WERI-Rb-1 (cell line): ENCODE data around the gene LPCAT1.
"Not testable (repeated sequence)": the region's sequence is repeated elsewhere in the genome, so short reads cannot be mapped to it uniquely, and the experiment has no call there.

Experiments used
- DNase-seq: peaks from one replicate; pipeline ENCODE4 v3.0.0-alpha.2; 2020
- H3K27ac ChIP-seq: fragments of 250-450 bp; sonication (Bioruptor Pico); 2 replicates; pipeline ENCODE4 v1.5.1; 2020; ENCODE audit warnings: mild to moderate bottlenecking, moderate library complexity
- H3K27me3 ChIP-seq: fragments of 250-450 bp; sonication (Bioruptor Pico); 2 replicates; pipeline ENCODE4 v1.5.1; 2021; ENCODE audit warnings: mild to moderate bottlenecking, low read depth, moderate library complexity; ENCODE audit not compliant: insufficient read depth, severe bottlenecking
- H3K36me3 ChIP-seq: fragments of 250-450 bp; sonication (Bioruptor Pico); 2 replicates; pipeline ENCODE4 v1.5.1; 2020; ENCODE audit warnings: mild to moderate bottlenecking, moderate library complexity
- H3K4me3 ChIP-seq: 2 replicates; pipeline ENCODE4 v1.5.1; 2011; ENCODE audit warnings: low read depth, mild to moderate bottlenecking, control low read depth, low read length
- H3K9me3 ChIP-seq: fragments of 250-450 bp; sonication (Bioruptor Pico); 2 replicates; pipeline ENCODE4 v1.5.1; 2021; ENCODE audit warnings: mild to moderate bottlenecking, moderate library complexity; ENCODE audit not compliant: severe bottlenecking
- TF ChIP-seq, protein P1 (sequence below): IDR thresholded peaks from 2 replicates; pipeline ENCODE4 v1.5.1; 2011; ENCODE audit warnings: low read depth, mild to moderate bottlenecking, control low read depth, inconsistent platforms, low read length

Gene LPCAT1

DNA sequence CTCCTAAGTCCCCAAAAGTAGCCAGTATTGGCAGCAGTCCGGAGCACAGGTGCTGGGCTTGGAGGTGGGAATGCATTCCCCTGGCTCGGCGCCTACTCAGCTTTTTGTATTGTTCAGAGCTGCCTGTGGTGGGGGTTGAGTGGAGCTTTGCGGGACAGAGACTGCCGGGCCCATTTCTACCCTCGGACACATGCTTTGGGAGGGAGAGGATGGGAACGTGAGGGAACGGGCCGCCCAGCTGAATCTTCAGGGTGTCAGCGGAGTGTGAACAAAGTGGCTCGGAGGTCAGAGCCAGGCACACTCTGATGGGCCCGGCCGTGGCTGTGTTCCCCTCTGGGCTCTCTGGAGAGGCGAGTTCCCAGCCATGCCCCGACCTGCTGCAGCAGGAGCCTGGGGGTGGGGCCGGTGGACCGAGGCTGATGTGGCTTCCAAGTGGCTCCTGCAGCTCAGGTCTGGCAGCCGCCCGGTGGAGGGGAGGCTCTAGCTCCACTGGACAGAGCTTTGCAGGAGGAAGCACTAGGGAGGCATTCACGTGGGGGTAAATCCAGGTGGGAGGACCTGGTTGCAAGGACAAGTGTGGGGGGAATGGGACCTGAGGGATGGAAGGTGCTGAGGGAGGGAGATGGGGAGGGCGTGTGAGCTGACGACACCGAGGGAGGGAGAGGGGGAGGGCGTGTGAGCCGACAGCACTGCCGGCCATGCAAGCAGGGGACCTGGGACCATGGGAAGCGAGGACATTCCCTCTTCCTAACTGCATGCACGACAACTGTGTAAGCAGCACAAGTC, 47.4 kb downstream of the LPCAT1 start:
- no peak overlapping the region for H3K27ac ChIP-seq
- H3K4me3 ChIP-seq, result no peak overlapping the region
- peaks cover 70% of the 10 kb centered on the region for H3K36me3 ChIP-seq
- H3K27me3 ChIP-seq, result no peaks in the 10 kb centered on the region
- no peak for DNase-seq
- TF ChIP-seq, protein P1, sequence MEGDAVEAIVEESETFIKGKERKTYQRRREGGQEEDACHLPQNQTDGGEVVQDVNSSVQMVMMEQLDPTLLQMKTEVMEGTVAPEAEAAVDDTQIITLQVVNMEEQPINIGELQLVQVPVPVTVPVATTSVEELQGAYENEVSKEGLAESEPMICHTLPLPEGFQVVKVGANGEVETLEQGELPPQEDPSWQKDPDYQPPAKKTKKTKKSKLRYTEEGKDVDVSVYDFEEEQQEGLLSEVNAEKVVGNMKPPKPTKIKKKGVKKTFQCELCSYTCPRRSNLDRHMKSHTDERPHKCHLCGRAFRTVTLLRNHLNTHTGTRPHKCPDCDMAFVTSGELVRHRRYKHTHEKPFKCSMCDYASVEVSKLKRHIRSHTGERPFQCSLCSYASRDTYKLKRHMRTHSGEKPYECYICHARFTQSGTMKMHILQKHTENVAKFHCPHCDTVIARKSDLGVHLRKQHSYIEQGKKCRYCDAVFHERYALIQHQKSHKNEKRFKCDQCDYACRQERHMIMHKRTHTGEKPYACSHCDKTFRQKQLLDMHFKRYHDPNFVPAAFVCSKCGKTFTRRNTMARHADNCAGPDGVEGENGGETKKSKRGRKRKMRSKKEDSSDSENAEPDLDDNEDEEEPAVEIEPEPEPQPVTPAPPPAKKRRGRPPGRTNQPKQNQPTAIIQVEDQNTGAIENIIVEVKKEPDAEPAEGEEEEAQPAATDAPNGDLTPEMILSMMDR, result no peak
- no peaks in the 10 kb centered on the region for H3K9me3 ChIP-seq

GRCh38 chr5:1475544-1475900, 48.2 kb downstream of the LPCAT1 start:
- H3K4me3 ChIP-seq, H3K27ac ChIP-seq, DNase-seq, H3K27me3 ChIP-seq, H3K9me3 ChIP-seq: not testable (repeated sequence)
- H3K36me3 ChIP-seq, result peaks cover 78% of the 10 kb centered on the region

- Histone ChIP-seq H3K27me3 (no peaks in the 10 kb centered on the region), H3K4me3 (no peak overlapping the region), H3K9me3 (no peaks in the 10 kb centered on the region), H3K27ac (no peak overlapping the region), H3K36me3 (peaks cover 83% of the 10 kb centered on the region)
- no peak for DNase-seq
- TF ChIP-seq, protein P1, result no peak
Observed at GRCh38 chr5:1474866-1475543, 48.8 kb downstream of the LPCAT1 start.

DNA sequence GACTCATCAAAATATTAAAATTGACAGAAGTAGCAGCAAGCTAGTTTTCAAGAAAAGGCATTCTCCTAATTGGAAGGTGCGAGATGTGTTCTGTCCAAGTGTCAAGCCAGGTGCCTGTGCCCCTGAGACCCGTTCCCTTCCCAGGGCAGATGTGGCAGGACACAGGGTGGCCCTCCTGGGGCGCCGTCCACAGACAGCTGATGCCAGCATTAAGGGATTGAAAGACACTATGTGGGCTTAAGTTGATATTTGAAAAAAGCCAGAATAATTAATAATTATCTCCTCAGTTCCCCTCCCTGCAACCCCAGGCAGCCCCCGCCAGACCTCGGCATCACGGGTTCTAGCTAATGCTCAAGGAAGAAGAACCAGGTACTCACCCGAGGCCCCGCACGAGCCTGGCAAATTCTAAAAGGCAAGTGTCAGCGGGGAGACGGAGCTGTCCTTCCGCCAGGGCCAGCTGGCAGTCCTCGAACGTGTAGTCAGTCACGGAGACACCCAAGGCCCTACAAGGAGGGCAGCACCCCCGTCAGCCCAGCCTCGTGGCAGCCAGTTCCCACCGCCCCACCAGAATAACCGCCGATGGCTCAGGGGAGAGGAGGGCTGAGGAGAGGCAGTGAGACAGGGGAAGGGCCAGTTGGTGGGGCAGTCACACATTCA, 49.4 kb downstream of the LPCAT1 start:
- H3K9me3 ChIP-seq, result no peaks in the 10 kb centered on the region
- H3K27me3 ChIP-seq, result no peaks in the 10 kb centered on the region
- TF ChIP-seq, protein P1, result no peak
- H3K27ac ChIP-seq, result no peak overlapping the region
- DNase-seq, result no peak
- H3K36me3 ChIP-seq, result peaks cover 85% of the 10 kb centered on the region
- H3K4me3 ChIP-seq, result no peak overlapping the region

- no peak for DNase-seq
- peaks cover 85% of the 10 kb centered on the region for H3K36me3 ChIP-seq
- no peak overlapping the region for H3K4me3 ChIP-seq
- no peak overlapping the region for H3K27ac ChIP-seq
- H3K9me3 ChIP-seq, result no peaks in the 10 kb centered on the region
- TF ChIP-seq, protein P1, result no peak
- no peaks in the 10 kb centered on the region for H3K27me3 ChIP-seq
Observed at GRCh38 chr5:1473746-1474145, 50.0 kb downstream of the LPCAT1 start.

- H3K27me3 ChIP-seq, result no peaks in the 10 kb centered on the region
- DNase-seq, result no peak
- H3K4me3 ChIP-seq, result no peak overlapping the region
- TF ChIP-seq, protein P1, result no peak
- no peaks in the 10 kb centered on the region for H3K9me3 ChIP-seq
- peaks cover 84% of the 10 kb centered on the region for H3K36me3 ChIP-seq
- H3K27ac ChIP-seq, result no peak overlapping the region
Observed at GRCh38 chr5:1472964-1473628, 50.7 kb downstream of the LPCAT1 start.
